HepG2 (cell line): Measurements from ENCODE around the gene FSCN2. TPM values are rescaled to one million over a fixed set of nuclear protein-coding genes. Genes with fewer than 3 reads are reported as not detected.

Source experiments
- GPBP1L1 ChIP-seq: sonication (generic); formaldehyde crosslinking; IDR thresholded peaks from 2 replicates; pipeline ENCODE4 v1.5.0; 2020; ENCODE audit warnings: mild to moderate bottlenecking, missing genetic modification reagents
- HNRNPUL1 ChIP-seq: fragments of 200-400 bp; formaldehyde crosslinking; IDR thresholded peaks from 2 replicates; pipeline ENCODE4 v1.6.1; 2017; ENCODE audit warnings: low read depth, mild to moderate bottlenecking, low read length, moderate library complexity
- HOXA5 ChIP-seq: sonication (generic); formaldehyde crosslinking; IDR thresholded peaks from 2 replicates; pipeline ENCODE4 v1.4.0; 2020; ENCODE audit warnings: missing genetic modification reagents
- HOXA9 ChIP-seq: sonication (generic); formaldehyde crosslinking; IDR thresholded peaks from 2 replicates; pipeline ENCODE4 v1.8.1; 2022; ENCODE audit warnings: missing genetic modification reagents, mild to moderate bottlenecking, moderate library complexity, borderline replicate concordance
- KLF12 ChIP-seq: sonication (generic); formaldehyde crosslinking; IDR thresholded peaks from 2 replicates; pipeline ENCODE4 v1.4.0; 2020; ENCODE audit warnings: missing genetic modification reagents, borderline replicate concordance
- KLF13 ChIP-seq: sonication (generic); formaldehyde crosslinking; IDR thresholded peaks from 2 replicates; pipeline ENCODE4 v1.4.0; 2020; ENCODE audit warnings: mild to moderate bottlenecking, missing genetic modification reagents
- NFYC ChIP-seq: IDR thresholded peaks from 2 replicates; pipeline ENCODE4 v1.6.1; 2016; ENCODE audit warnings: missing genetic modification reagents, missing compliant biosample characterization
- NR3C1 ChIP-seq: sonication (generic); formaldehyde crosslinking; IDR thresholded peaks from 2 replicates; pipeline ENCODE4 v1.4.0; 2020; ENCODE audit warnings: missing genetic modification reagents
- SUZ12 ChIP-seq: fragments of 150-350 bp; IDR thresholded peaks from 2 replicates; pipeline ENCODE4 v1.6.1; 2014; ENCODE audit warnings: low read depth, low read length
- TMF1 ChIP-seq: sonication (generic); formaldehyde crosslinking; IDR thresholded peaks from 2 replicates; pipeline ENCODE4 v1.8.1; 2022; ENCODE audit warnings: low read depth, missing genetic modification reagents
- ZBTB20 ChIP-seq: sonication (generic); formaldehyde crosslinking; IDR thresholded peaks from 2 replicates; pipeline ENCODE4 v1.8.1; 2023; ENCODE audit warnings: missing genetic modification reagents, low read depth, mild to moderate bottlenecking, borderline replicate concordance
- ZNF10 ChIP-seq: sonication (generic); formaldehyde crosslinking; IDR thresholded peaks from 2 replicates; pipeline ENCODE4 v1.4.0; 2020; ENCODE audit warnings: mild to moderate bottlenecking, low read depth, missing genetic modification reagents, borderline replicate concordance
- ZNF160 ChIP-seq: sonication (generic); formaldehyde crosslinking; IDR thresholded peaks from 2 replicates; pipeline ENCODE4 v1.8.0; 2022; ENCODE audit warnings: mild to moderate bottlenecking, inconsistent platforms, missing genetic modification reagents
- ZNF20 ChIP-seq: sonication (generic); formaldehyde crosslinking; IDR thresholded peaks from 2 replicates; pipeline ENCODE4 v1.4.0; 2020; ENCODE audit warnings: mild to moderate bottlenecking, moderate library complexity, missing genetic modification reagents
- ZNF274 ChIP-seq: sonication (generic); formaldehyde crosslinking; IDR thresholded peaks from 2 replicates; pipeline ENCODE4 v1.5.1; 2020; ENCODE audit warnings: mild to moderate bottlenecking, missing genetic modification reagents
- ZNF367 ChIP-seq: sonication (generic); formaldehyde crosslinking; IDR thresholded peaks from 2 replicates; pipeline ENCODE4 v1.4.0; 2020; ENCODE audit warnings: missing genetic modification reagents, borderline replicate concordance
- ZNF503 ChIP-seq: sonication (generic); formaldehyde crosslinking; IDR thresholded peaks from 2 replicates; pipeline ENCODE4 v1.4.0; 2020; ENCODE audit warnings: missing genetic modification reagents
- ZNF614 ChIP-seq: IDR thresholded peaks from 2 replicates; pipeline ENCODE4 v1.6.1; 2018; ENCODE audit warnings: missing biosample characterization, missing genetic modification reagents, inconsistent platforms, borderline replicate concordance
- ZNF691 ChIP-seq: sonication (generic); formaldehyde crosslinking; IDR thresholded peaks from 2 replicates; pipeline ENCODE4 v1.4.0; 2020; ENCODE audit warnings: missing genetic modification reagents, low read depth, mild to moderate bottlenecking, borderline replicate concordance
- ZNF737 ChIP-seq: sonication (generic); formaldehyde crosslinking; IDR thresholded peaks from 2 replicates; pipeline ENCODE4 v1.5.0; 2020; ENCODE audit warnings: missing genetic modification reagents, mild to moderate bottlenecking, borderline replicate concordance
- polyA plus RNA-seq, 8 experiments: library from polyadenylated mRNA; depleted of rRNA in 3 of 8; stranded (reverse) in 7 of 8; unstranded in 1 of 8; fragments of >200 nt; fragmentation: Illumina TruSeq in 4 of 8; extraction: Trizol in 4 of 8; gene quantifications; 2 replicates each; pipeline versions ENCODE4 v1.2.1 to v1.2.3, GENCODE V29; 2011 to 2016; ENCODE audit warnings: low read depth in 4 of 8, missing spikeins in 1 of 8, mixed read lengths in 1 of 8; ENCODE audit not compliant: insufficient read depth in 1 of 8
- total RNA-seq, 5 experiments: library from RNA; depleted of rRNA; stranded (reverse); fragments of >200 nt; fragmentation: Illumina TruSeq; extraction: Trizol; gene quantifications; 2 replicates each; pipeline ENCODE4 v1.2.3, GENCODE V29; 2016; ENCODE audit warnings: low read depth in 1 of 5
- TF ChIP-seq, protein P1 (sequence below): IDR thresholded peaks from 2 replicates; pipeline ENCODE4 v1.6.1; 2016; ENCODE audit warnings: control low read depth

The FSCN2 gene
- total and polyA plus RNA-seq, 2 of the 13 experiments (the other 11 are each of a cell fraction or from before 2014, with no cell fraction given), result 0.09 TPM; not detected in 1

DNA sequence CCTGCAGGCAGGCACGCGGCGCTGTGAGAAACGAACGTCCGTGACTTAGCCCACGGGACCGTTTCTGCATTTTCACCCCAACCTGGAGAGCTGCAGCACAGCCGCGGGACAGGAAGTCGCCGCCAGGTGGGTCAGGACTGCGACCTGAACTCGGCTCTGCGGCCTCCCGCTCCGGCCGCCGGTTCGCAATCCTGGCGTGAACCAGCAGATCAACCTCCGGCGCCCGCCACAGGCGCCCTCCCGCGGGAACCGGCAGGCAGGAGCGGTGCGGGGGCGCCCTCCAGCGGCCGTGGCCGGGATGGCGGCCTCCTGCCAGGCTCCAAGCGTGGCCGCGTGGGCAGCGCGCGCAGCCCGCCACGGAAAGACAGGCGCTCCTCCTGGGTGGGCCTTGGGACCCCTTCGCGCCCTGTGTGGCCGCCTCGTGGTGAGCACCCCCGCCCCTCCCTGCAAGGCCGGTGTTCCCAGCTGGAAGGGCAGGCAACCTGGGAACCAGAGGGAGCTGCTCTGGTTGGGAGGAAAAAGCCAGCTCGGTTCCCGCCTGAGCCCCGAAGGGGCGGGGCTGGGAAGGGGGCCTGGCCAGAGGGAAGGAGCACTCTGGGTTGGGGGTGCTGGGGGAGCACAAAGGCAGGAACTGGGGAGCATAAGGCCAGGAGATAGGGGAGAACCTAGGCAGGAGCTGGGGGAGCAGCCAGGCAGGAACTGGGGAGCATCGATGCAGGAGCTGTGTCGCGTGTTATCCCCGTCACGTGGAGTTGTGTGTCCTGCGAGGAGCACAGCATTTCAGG is 43.8 kb upstream of the FSCN2 start (continued):
- TF ChIP-seq, protein P1, sequence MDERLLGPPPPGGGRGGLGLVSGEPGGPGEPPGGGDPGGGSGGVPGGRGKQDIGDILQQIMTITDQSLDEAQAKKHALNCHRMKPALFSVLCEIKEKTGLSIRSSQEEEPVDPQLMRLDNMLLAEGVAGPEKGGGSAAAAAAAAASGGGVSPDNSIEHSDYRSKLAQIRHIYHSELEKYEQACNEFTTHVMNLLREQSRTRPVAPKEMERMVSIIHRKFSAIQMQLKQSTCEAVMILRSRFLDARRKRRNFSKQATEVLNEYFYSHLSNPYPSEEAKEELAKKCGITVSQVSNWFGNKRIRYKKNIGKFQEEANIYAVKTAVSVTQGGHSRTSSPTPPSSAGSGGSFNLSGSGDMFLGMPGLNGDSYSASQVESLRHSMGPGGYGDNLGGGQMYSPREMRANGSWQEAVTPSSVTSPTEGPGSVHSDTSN (CRISPR knock-in tag), result no peak
- TF ChIP-seq ZNF10 (CRISPR knock-in tag) (no peak), HNRNPUL1 (no peak), HOXA5 (CRISPR knock-in tag) (no peak), ZNF367 (CRISPR knock-in tag) (no peak), NFYC (peak; percentile 39; the same call in 1 of the 2 replicates), ZNF737 (CRISPR knock-in tag) (no peak), KLF13 (peak; percentile 36; the same call in 1 of the 2 replicates), ZNF274 (CRISPR knock-in tag) (peak; percentile 88; the same call in 1 of the 2 replicates), ZNF614 (CRISPR knock-in tag) (peak; percentile 52; the same call in 1 of the 2 replicates), ZBTB20 (CRISPR knock-in tag) (no peak; the same call in 1 of the 2 replicates), HOXA9 (no peak), GPBP1L1 (CRISPR knock-in tag) (no peak), ZNF691 (CRISPR knock-in tag) (peak; percentile 47), ZNF20 (no peak), KLF12 (CRISPR knock-in tag) (peak; percentile 3; the same call in 1 of the 2 replicates), TMF1 (CRISPR knock-in tag) (peak; percentile 78; the same call in 1 of the 2 replicates), ZNF160 (CRISPR knock-in tag) (peak; percentile 75; the same call in 1 of the 2 replicates), ZNF503 (CRISPR knock-in tag) (0 out of 2 replicates have a peak, but pooled peaks have one; percentile 43), SUZ12 (no peak), NR3C1 (CRISPR knock-in tag) (no peak)
